SK-N-MC (cell line): ENCODE results near the gene LRRC40.

Experiments used
- EZH2 ChIP-seq: fragments of 200-600 bp; sonication (generic); IDR thresholded peaks from one replicate; pipeline ENCODE4 v1.6.1; 2017; ENCODE audit warnings: antibody characterized with exemption
- FOXP2 ChIP-seq: optimal IDR thresholded peaks from 2 replicates; pipeline ENCODE3; 2011; ENCODE audit warnings: mild to moderate bottlenecking, moderate library complexity; ENCODE audit not compliant: insufficient read depth; ENCODE audit errors: extremely low read length, control extremely low read depth
- POLR2AphosphoS5 ChIP-seq: IDR thresholded peaks from 2 replicates; pipeline ENCODE4 v1.6.1; 2012; ENCODE audit warnings: mild to moderate bottlenecking, low read depth, low read length, borderline replicate concordance

GRCh38 chr1:70227439-70227838 is 22.1 kb upstream of the LRRC40 start:
- TF ChIP-seq POLR2AphosphoS5 (no peak), EZH2 (no peak), FOXP2 (no peak)
